T-helper 22 cell (primary cell): ENCODE data around the gene EML1.
"Not testable (repeated sequence)": the region's sequence is repeated elsewhere in the genome, so short reads cannot be mapped to it uniquely, and the experiment has no call there.

ENCODE experiments used
- DNase-seq: peaks from one replicate; pipeline ENCODE4 v3.0.0-alpha.2; 2020; ENCODE audit warnings: low read depth

The EML1 gene

DNA sequence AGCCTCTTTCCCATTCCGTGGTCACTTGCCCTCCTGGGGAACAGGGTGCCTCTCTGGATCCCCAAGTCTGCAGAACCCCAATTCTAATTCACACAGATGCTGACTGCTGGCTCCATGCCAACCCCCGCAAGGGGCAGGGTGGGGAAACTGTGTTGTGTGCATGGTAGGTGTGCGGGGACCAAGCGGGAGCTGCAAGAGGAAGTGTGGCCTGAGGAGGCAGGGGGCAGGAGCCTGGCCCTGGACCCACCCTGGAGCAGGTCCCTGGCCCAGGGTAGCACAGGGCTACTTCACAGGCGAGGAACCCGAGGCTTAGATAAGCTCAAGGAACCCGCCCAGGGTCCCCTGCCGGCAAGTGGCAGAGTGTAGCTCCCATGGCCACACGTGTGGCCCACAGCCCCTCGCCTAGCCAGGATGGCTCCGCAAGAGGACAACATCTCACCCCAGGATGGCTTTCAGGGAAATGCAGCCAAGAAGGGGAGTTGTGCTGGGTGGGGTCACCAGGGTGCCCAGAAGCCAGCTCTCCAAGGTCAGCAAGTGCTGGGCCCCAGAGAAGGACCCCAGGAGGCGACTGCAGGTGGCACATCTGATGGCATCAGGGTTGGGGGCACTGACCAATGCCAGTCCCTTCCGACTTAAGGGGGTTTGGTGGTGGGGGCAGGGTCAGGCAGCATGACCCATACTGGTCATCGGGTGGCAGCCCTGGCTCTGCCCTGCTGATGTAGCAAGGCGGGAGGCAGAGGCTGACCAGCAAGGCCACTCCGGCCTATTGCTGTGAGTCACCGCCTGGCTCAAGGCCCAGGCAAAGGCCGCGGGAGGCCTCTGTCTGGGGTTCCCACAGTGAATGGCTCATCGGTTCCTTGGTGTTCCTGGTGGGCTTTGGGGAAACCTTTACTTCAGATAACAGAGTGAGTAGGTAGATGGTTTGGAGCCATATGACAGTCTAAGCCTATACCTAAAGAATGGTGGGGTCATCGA, 37.3 kb upstream of the EML1 start:
- DNase-seq, result no peak

DNA sequence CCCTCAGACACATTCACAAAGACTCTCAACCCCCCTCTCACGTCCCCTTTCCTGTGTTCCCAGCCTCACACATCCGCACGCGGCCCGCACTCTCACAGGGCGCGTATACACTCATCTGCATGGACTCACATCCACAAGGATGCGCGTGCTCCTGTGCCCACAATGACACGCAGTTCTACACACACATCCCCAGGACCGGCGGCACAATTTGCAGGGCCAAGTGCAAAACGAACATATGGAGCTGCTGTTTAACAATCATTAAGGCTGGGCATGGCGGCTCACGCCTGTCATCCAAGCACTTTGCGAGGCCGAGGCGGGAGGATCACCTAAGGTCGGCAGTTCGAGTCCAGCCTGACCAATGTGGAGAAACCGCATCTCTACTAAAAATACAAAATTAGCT, 36.4 kb upstream of the EML1 start:
- no peak for DNase-seq

DNA sequence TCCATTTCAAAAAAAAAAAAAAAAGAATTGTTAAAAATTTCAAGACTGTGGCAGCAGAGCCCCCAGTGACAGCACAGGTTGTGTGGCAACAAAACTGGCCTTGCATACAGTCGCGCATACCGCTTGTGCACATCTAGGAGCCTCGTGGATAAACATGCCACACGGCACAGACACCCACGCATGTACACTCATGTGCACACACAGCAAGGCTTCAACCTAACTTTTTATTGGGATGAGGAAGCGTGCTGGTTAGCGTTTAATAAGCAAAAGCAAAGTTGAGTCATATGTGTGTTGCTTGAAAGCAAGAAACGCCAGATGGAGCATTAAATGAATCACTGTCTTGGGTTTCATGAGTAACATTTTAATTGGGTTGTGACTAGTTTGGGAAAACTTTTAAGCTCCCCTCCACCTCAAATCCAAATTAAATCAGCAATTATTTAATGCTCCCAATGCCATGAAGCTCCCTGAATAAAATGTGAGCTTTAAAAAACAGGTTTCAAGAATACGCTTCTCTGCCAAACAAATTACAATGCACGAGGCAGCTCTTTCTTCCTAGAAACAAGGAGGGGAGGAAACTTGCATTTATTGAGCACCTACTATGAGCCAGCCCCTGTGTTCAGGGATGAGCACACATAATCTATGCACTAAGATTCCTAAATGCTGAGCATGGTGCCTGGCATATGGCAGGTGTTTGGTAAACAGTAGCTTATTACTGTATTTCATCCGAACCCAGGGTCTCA, 35.7 kb upstream of the EML1 start:
- DNase-seq, result no peak

- no peak for DNase-seq
Observed at GRCh38 chr14:99758121-99758821, 34.9 kb upstream of the EML1 start.

DNA sequence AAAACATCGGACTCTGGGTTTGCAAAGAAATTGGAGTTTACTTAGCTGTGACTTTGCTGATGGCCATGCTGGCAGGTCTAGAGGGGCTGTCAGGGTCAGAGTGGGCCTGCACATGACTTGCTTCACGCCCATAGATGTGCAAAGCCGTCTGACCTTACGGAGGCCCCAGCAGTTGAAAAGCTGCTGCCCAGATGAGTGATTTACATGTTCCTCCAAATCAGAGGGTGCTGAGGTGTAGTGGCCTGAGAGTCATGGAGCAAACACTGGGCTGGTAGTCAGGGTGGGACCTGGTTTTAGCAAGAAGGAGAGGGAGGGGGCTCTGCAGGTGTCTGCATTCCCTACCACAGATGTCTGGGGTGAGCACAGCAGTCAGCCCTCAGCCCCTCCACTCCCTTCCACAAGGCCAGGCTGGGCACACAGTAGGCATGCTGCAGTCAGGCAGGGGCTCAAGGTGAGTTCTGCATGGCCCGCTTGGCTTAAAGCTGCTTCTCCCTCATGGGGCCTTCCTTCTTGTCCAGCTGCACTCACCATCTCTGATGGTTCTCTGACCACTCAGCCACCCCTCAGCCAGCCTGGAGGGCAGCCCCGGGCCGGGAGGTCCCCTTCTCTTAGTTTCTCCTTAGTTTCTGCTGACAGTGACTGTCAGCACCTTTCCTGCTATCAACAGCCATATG, 34.2 kb upstream of the EML1 start:
- DNase-seq, result no peak

DNA sequence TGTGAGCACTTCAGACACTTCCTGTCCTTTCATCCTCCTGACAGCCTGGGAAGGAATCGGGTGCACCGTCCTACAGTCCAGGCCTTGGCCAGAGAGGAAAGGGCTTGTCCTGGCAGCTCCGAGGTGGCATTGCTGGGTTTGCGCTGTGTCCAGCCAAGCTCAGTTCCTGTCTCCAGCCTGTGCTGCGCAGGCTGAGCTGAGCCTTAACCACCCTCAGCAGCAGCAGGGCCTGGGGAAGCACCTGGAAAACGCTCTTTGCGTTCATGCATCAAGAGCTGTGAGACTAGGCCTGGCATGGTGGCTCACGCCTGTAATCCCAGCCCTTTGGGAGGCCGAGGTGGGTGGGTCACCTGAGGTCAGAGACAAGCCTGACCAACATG, 33.7 kb upstream of the EML1 start:
- no peak for DNase-seq

DNA sequence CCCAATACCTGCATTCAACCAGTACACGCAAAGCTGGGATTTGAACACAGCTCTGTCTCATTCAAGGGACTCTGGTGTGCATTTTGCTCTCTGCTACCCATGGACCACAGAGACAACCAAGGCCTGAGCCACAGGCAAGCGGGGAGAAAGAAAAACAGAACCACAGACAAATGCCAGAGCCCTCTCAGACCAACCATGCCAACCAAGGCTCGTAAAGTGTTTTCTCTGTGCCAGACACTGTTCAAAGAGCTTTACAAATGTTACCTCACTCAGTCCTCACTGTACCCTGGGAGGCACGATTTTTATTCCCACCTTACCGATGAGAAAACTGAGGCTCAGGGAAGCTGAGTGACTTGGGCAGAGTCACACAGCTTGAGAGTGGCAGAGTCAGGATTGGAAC, 32.4 kb upstream of the EML1 start:
- DNase-seq, result no peak

DNA sequence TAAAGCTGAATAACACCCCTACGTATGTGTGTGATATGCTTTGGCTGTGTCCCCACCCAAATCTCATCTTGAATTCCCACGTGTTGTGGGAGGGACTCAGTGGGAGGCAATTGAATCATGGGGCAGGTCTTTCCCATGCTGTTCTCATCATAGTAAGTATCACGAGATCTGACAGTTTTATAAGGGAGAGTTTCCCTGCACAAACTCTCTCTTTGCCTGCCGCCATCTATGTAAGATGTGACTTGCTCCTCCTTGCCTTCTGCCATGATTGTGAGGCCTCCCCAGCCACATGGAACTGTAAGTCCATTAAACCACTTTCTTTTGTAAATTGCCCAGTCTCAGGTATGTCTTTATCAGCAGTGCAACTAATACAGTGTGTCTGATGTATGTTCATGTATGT, 30.3 kb upstream of the EML1 start:
- DNase-seq, result not testable (repeated sequence)

- no peak for DNase-seq
Observed at GRCh38 chr14:99763527-99764221, 29.5 kb upstream of the EML1 start.

GRCh38 chr14:99764222-99764706, 28.9 kb upstream of the EML1 start:
- no peak for DNase-seq

GRCh38 chr14:99768381-99768780, 24.8 kb upstream of the EML1 start:
- no peak for DNase-seq

GRCh38 chr14:99769123-99769522, 24.1 kb upstream of the EML1 start:
- DNase-seq, result no peak

DNA sequence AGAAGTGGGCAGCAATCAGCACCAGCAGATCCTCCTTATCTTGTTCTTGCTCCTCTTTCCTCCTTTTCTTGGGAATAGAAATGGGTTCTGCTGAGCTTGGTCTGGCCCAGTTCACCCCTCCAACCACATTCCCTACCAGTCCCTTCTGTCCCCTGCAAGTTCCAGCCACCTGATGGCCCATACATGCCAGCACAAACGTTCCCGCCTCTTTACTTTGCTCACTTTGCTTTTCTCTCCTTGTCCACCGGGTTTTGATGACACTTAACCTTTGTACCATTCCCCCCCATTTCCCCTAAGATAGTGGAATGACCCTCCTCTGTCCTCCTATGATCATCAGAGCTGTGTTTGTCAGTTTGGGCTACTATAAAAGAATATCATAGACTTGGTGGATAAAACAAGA, 23.4 kb upstream of the EML1 start:
- no peak for DNase-seq

GRCh38 chr14:99772371-99773283, 20.6 kb upstream of the EML1 start:
- no peak for DNase-seq

DNA sequence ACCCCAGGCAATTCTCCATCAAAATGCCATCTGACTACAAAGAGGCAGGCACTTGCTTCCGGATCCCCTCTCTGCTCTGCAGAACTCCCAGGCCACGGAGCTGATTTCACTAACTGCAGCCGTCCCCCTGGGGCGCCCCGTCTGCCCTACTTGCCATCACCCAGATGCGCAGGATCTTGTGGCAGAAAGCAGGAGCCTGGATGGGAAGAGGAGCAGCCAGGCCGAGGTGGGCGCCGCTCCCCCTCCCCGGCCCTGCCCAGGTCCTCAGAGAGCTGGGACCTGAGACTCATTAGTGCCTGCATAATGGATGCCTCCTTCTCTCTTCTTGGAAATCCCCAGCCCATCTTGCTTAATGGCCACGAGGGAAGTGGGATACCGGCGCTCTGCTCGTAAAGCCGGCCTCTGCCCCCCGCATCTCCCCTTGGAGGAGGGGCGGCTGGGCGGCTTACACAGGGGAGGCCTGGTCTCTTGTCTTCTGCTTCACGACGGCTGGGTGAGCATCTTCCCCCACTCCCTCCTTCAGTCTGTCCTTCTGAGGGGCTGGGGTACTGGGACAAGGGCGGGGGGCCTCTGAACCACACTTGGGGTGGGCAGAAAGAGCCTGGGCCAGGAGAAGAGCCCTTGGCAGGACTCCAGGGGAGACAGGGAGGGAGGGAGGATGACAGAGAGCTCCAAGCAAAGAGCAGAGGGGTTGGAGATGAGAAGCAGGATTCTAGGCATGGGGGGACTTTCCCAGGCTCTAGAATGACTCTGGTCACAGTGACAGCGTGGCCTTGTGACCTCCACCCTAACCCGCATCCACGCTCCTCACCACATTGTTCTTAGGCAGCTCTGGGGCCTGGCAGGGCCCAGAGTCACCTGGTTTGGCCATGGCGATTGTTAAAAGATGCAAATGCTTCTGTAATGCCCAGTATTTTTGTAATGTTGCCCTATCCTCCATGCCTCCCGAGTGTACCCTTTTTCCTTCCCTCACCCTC, 19.4 kb upstream of the EML1 start:
- no peak for DNase-seq

DNA sequence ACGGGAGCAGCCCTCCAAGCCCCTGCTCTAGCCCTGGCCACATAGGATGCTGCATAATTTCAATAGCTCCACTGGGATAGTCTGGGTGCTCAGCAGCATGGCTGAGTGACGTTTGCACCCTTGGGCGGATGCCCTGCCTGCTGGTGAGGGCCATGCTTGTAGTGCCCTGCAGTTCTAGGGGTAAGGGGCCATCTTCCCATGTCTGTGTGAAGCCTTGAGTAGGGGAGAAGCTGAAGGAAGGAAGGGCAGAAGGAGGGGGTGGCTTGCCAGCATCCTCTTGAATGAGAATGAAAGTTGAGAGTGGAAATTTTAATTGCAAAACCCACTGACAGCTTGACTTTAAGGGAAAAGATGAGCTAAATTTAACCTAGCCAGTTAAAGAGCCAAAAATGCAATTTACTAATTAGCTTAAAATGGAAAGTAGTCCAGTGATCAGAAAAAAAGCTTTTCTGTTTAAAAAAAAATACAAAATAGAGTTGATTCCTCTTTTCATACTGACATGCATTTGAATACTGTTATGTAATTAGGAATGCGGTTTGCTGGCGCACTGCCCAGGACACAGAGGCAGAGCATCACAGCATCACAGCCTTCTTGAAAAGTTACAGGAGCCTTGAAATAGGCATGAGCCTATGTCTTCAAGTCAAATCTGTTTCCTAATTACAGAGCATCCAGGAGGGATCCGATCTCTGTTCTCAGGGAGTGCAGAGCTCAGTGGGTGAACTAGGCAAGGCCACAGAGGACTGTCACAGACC, 18.5 kb upstream of the EML1 start:
- no peak for DNase-seq

- DNase-seq, result no peak
Observed at GRCh38 chr14:99775351-99775750, 17.9 kb upstream of the EML1 start.

DNA sequence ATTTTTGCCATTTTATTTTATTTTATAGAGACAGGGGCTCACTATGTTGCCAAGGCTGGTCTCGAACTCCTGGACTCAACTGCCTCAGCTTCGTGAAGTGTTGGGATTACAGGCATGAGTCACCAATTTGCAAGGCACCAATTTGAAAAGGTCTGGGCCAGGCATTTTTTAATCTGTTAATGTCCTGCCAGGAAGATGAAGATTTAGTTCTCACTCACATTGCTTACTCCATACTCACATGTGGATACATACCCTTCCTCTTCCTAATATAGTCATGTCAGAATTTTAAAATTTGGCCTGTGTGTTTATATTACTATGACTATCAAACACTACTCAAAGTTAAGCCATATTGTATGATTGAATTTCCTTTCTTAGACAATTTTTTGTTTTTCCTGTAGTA, 15.3 kb upstream of the EML1 start:
- no peak for DNase-seq
